AG20443 (cell line): ENCODE results near the gene HNRNPF.
"Not testable (repeated sequence)": the region's sequence is repeated elsewhere in the genome, so short reads cannot be mapped to it uniquely, and the experiment has no call there.

Experiments used
- DNase-seq: peaks from one replicate; pipeline ENCODE4 v3.0.0; 2012; ENCODE audit warnings: low spot score, mixed read lengths

Gene HNRNPF

GRCh38 chr10:43408710-43409384 is at the start of gene HNRNPF:
Gene HNRNPF, minus strand, starts transcription at chr10:43409186. Its CDS starts 21,302 bp downstream, at chr10:43387884.
- peak; percentile 95 for DNase-seq

- no peak for DNase-seq
These were observed 49.2 kb upstream of the HNRNPF start for GRCh38 chr10:43458227-43458626.

GRCh38 chr10:43456561-43456960 is 47.6 kb upstream of the HNRNPF start:
- not testable (repeated sequence) for DNase-seq

- not testable (repeated sequence) for DNase-seq
These were observed 45.0 kb upstream of the HNRNPF start for GRCh38 chr10:43454025-43454424.

- no peak for DNase-seq
These were observed 44.4 kb upstream of the HNRNPF start for GRCh38 chr10:43453266-43453831.

- DNase-seq = no peak
These were observed 43.4 kb upstream of the HNRNPF start for GRCh38 chr10:43452356-43452914.

GRCh38 chr10:43448742-43449141 is 39.8 kb upstream of the HNRNPF start:
- no peak for DNase-seq

- DNase-seq = not testable (repeated sequence)
These were observed 37.4 kb upstream of the HNRNPF start for GRCh38 chr10:43446219-43447017.

- DNase-seq = no peak
These were observed 36.0 kb upstream of the HNRNPF start for GRCh38 chr10:43444897-43445466.

- no peak for DNase-seq
These were observed 35.3 kb upstream of the HNRNPF start for GRCh38 chr10:43444323-43444722.

GRCh38 chr10:43440463-43441134 is 31.6 kb upstream of the HNRNPF start:
- no peak for DNase-seq

GRCh38 chr10:43437141-43437870 is 28.3 kb upstream of the HNRNPF start:
- no peak for DNase-seq

- peak; percentile 95 for DNase-seq
These were observed 27.5 kb upstream of the HNRNPF start, which contains the start of gene ZNF487 for GRCh38 chr10:43436291-43437140. Gene ZNF487, plus strand, starts transcription at chr10:43437111. Its CDS starts 38,703 bp downstream, at chr10:43475814.

GRCh38 chr10:43430926-43431663 is 22.1 kb upstream of the HNRNPF start:
- DNase-seq = no peak

GRCh38 chr10:43427166-43427825 is 18.3 kb upstream of the HNRNPF start:
- no peak for DNase-seq

GRCh38 chr10:43426476-43426875 is 17.5 kb upstream of the HNRNPF start:
- not testable (repeated sequence) for DNase-seq

GRCh38 chr10:43424416-43424815 is 15.4 kb upstream of the HNRNPF start:
- DNase-seq = no peak

GRCh38 chr10:43421944-43422343 is 13.0 kb upstream of the HNRNPF start:
- DNase-seq = not testable (repeated sequence)

GRCh38 chr10:43421519-43421918 is 12.5 kb upstream of the HNRNPF start:
- no peak for DNase-seq
